HepG2 (cell line): Measurements from ENCODE around the gene HPS1. TPM values are rescaled to one million over a fixed set of nuclear protein-coding genes. Genes with fewer than 3 reads are reported as not detected.

Experiments
- AHR ChIP-seq: IDR thresholded peaks from 2 replicates; pipeline ENCODE4 v1.6.1; 2018; ENCODE audit warnings: missing genetic modification reagents, missing compliant biosample characterization
- HNF4A ChIP-seq: sonication (generic); formaldehyde crosslinking; IDR thresholded peaks from 2 replicates; pipeline ENCODE4 v1.4.0; 2020; ENCODE audit warnings: missing genetic modification reagents
- KDM5B ChIP-seq: sonication (generic); formaldehyde crosslinking; IDR thresholded peaks from 2 replicates; pipeline ENCODE4 v1.4.0; 2020; ENCODE audit warnings: missing genetic modification reagents, mild to moderate bottlenecking, borderline replicate concordance
- NRL ChIP-seq: sonication (generic); formaldehyde crosslinking; IDR thresholded peaks from 2 replicates; pipeline ENCODE4 v1.5.0; 2020; ENCODE audit warnings: missing genetic modification reagents, mild to moderate bottlenecking, moderate library complexity, borderline replicate concordance
- SMYD3 ChIP-seq: sonication (generic); formaldehyde crosslinking; IDR thresholded peaks from 2 replicates; pipeline ENCODE4 v1.8.1; 2023; ENCODE audit warnings: mild to moderate bottlenecking, missing genetic modification reagents
- ZMAT3 ChIP-seq: sonication (generic); formaldehyde crosslinking; conservative IDR thresholded peaks from 2 replicates; pipeline ENCODE4 v1.7.0; 2021; ENCODE audit warnings: missing genetic modification reagents
- ZNF224 ChIP-seq: sonication (generic); formaldehyde crosslinking; IDR thresholded peaks from 2 replicates; pipeline ENCODE4 v1.5.0; 2020; ENCODE audit warnings: mild to moderate bottlenecking, missing genetic modification reagents
- ZSCAN21 ChIP-seq: sonication (generic); formaldehyde crosslinking; IDR thresholded peaks from 2 replicates; pipeline ENCODE4 v1.8.0; 2022; ENCODE audit warnings: mild to moderate bottlenecking, missing genetic modification reagents, moderate library complexity, borderline replicate concordance
- polyA plus RNA-seq, 8 experiments: library from polyadenylated mRNA; depleted of rRNA in 3 of 8; stranded (reverse) in 7 of 8; unstranded in 1 of 8; fragments of >200 nt; fragmentation: Illumina TruSeq in 4 of 8; extraction: Trizol in 4 of 8; gene quantifications; 2 replicates each; pipeline versions ENCODE4 v1.2.1 to v1.2.3, GENCODE V29; 2011 to 2016; ENCODE audit warnings: low read depth in 4 of 8, missing spikeins in 1 of 8, mixed read lengths in 1 of 8; ENCODE audit not compliant: insufficient read depth in 1 of 8
- total RNA-seq, 5 experiments: library from RNA; depleted of rRNA; stranded (reverse); fragments of >200 nt; fragmentation: Illumina TruSeq; extraction: Trizol; gene quantifications; 2 replicates each; pipeline ENCODE4 v1.2.3, GENCODE V29; 2016; ENCODE audit warnings: low read depth in 1 of 5
- TF ChIP-seq, protein P1 (sequence below): sonication (generic); formaldehyde crosslinking; IDR thresholded peaks from 2 replicates; pipeline ENCODE4 v1.8.0; 2022; ENCODE audit warnings: low read depth, missing genetic modification reagents
- TF ChIP-seq, protein P2 (sequence below): sonication (generic); formaldehyde crosslinking; conservative IDR thresholded peaks from 2 replicates; pipeline ENCODE4 v1.8.1; 2023; ENCODE audit warnings: missing genetic modification reagents
- TF ChIP-seq, protein P3 (sequence below): sonication (generic); formaldehyde crosslinking; IDR thresholded peaks from 2 replicates; pipeline ENCODE4 v1.5.1; 2020; ENCODE audit warnings: missing genetic modification reagents, mild to moderate bottlenecking, borderline replicate concordance
- TF ChIP-seq, protein P4 (sequence below), 2 experiments: fragments of 450-650 bp in 1 of 2; sonication (generic) in 1 of 2; formaldehyde crosslinking in 1 of 2; IDR thresholded peaks; 2 replicates each; pipeline versions ENCODE4 v1.6.1 to v1.8.0; 2016 to 2022; ENCODE audit warnings: antibody characterized with exemption in 1 of 2, mild to moderate bottlenecking in 1 of 2, missing genetic modification reagents in 1 of 2
- TF ChIP-seq, protein P5 (sequence below): sonication (generic); formaldehyde crosslinking; IDR thresholded peaks from 2 replicates; pipeline ENCODE4 v1.8.1; 2023; ENCODE audit warnings: mild to moderate bottlenecking, missing genetic modification reagents
- TF ChIP-seq, protein P6 (sequence below): sonication (generic); formaldehyde crosslinking; IDR thresholded peaks from 2 replicates; pipeline ENCODE4 v1.5.0; 2020; ENCODE audit warnings: missing genetic modification reagents, mild to moderate bottlenecking, borderline replicate concordance

The HPS1 gene
- total and polyA plus RNA-seq, 2 of the 13 experiments (the other 11 are each of a cell fraction or from before 2014, with no cell fraction given) = 24.6 to 25.8 TPM

DNA sequence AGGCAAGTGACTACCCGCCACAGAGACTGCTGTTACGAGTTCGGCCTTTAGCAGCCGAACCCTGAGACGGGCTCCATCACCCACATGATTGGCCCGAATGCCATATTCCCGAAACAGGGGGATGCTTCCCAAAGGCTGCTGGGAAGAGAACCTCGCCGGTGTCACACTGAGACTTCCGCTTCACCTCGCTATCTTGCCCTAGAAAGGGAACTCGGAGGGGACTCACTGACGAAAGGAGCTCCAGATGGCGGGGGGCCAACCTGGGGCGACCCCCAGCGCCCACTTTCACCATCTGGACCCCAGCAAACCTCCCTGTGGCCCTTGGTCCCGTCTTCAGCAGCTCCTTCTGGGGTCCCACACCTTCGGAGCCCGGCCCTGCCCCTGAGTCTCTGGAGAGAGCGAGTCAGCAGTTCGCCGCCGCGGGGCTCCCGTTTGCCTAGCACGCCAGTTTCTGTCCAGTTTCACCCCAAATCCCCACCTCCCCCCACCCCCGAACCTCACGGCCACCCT, 529 bp downstream of the HPS1 start (continued):
- TF ChIP-seq ZMAT3 = no peak
- no peak for TF ChIP-seq AHR (CRISPR knock-in tag)
- TF ChIP-seq, protein P1, sequence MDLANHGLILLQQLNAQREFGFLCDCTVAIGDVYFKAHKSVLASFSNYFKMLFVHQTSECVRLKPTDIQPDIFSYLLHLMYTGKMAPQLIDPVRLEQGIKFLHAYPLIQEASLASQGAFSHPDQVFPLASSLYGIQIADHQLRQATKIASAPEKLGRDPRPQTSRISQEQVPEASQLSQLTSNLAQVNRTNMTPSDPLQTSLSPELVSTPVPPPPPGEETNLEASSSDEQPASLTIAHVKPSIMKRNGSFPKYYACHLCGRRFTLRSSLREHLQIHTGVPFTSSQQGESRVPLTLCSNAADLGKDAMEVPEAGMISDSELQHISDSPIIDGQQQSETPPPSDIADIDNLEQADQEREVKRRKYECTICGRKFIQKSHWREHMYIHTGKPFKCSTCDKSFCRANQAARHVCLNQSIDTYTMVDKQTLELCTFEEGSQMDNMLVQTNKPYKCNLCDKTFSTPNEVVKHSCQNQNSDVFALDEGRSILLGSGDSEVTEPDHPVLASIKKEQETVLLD (CRISPR knock-in tag) = no peak
- TF ChIP-seq, protein P2, sequence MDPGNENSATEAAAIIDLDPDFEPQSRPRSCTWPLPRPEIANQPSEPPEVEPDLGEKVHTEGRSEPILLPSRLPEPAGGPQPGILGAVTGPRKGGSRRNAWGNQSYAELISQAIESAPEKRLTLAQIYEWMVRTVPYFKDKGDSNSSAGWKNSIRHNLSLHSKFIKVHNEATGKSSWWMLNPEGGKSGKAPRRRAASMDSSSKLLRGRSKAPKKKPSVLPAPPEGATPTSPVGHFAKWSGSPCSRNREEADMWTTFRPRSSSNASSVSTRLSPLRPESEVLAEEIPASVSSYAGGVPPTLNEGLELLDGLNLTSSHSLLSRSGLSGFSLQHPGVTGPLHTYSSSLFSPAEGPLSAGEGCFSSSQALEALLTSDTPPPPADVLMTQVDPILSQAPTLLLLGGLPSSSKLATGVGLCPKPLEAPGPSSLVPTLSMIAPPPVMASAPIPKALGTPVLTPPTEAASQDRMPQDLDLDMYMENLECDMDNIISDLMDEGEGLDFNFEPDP (CRISPR knock-in tag) = no peak
- 0 out of 2 replicates have a peak, but pooled peaks have one; percentile 5 for TF ChIP-seq ZNF224 (CRISPR knock-in tag)
- TF ChIP-seq, protein P3, sequence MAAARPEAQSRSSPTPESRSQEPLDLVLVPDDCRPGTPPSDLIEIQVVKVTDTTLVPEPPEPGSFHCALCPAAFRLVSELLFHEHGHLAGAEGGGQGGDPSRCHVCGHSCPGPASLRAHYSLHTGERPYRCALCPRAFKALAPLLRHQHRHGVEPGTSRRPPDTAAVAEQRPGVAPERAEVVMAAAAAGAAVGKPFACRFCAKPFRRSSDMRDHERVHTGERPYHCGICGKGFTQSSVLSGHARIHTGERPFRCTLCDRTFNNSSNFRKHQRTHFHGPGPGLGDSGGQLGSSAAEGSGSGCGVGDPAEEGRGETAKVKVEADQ (CRISPR knock-in tag) = 0 out of 2 replicates have a peak, but pooled peaks have one; percentile 1
- TF ChIP-seq HNF4A = no peak
- TF ChIP-seq SMYD3 = no peak
- 0 out of 2 replicates have a peak, but pooled peaks have one; percentile 16 for TF ChIP-seq ZSCAN21 (CRISPR knock-in tag)
- TF ChIP-seq NRL (CRISPR knock-in tag) = 0 out of 2 replicates have a peak, but pooled peaks have one; percentile 20
- TF ChIP-seq, protein P4, sequence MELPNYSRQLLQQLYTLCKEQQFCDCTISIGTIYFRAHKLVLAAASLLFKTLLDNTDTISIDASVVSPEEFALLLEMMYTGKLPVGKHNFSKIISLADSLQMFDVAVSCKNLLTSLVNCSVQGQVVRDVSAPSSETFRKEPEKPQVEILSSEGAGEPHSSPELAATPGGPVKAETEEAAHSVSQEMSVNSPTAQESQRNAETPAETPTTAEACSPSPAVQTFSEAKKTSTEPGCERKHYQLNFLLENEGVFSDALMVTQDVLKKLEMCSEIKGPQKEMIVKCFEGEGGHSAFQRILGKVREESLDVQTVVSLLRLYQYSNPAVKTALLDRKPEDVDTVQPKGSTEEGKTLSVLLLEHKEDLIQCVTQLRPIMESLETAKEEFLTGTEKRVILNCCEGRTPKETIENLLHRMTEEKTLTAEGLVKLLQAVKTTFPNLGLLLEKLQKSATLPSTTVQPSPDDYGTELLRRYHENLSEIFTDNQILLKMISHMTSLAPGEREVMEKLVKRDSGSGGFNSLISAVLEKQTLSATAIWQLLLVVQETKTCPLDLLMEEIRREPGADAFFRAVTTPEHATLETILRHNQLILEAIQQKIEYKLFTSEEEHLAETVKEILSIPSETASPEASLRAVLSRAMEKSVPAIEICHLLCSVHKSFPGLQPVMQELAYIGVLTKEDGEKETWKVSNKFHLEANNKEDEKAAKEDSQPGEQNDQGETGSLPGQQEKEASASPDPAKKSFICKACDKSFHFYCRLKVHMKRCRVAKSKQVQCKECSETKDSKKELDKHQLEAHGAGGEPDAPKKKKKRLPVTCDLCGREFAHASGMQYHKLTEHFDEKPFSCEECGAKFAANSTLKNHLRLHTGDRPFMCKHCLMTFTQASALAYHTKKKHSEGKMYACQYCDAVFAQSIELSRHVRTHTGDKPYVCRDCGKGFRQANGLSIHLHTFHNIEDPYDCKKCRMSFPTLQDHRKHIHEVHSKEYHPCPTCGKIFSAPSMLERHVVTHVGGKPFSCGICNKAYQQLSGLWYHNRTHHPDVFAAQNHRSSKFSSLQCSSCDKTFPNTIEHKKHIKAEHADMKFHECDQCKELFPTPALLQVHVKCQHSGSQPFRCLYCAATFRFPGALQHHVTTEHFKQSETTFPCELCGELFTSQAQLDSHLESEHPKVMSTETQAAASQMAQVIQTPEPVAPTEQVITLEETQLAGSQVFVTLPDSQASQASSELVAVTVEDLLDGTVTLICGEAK (IDR thresholded peaks at IDR 0.05) = no peak
- TF ChIP-seq, protein P4 (CRISPR knock-in tag; IDR thresholded peaks at IDR 0.05) = no peak
- TF ChIP-seq KDM5B (CRISPR knock-in tag) = no peak; the same call in 1 of the 2 replicates
- TF ChIP-seq, protein P5, sequence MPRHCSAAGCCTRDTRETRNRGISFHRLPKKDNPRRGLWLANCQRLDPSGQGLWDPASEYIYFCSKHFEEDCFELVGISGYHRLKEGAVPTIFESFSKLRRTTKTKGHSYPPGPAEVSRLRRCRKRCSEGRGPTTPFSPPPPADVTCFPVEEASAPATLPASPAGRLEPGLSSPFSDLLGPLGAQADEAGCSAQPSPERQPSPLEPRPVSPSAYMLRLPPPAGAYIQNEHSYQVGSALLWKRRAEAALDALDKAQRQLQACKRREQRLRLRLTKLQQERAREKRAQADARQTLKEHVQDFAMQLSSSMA = no peak
- TF ChIP-seq, protein P6, sequence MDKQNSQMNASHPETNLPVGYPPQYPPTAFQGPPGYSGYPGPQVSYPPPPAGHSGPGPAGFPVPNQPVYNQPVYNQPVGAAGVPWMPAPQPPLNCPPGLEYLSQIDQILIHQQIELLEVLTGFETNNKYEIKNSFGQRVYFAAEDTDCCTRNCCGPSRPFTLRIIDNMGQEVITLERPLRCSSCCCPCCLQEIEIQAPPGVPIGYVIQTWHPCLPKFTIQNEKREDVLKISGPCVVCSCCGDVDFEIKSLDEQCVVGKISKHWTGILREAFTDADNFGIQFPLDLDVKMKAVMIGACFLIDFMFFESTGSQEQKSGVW (CRISPR knock-in tag) = no peak
